NCI-H1048 (cell line): ENCODE measurements around the gene FIG4.
"Not testable (repeated sequence)": the region's sequence is repeated elsewhere in the genome, so short reads cannot be mapped to it uniquely, and the experiment has no call there.

ENCODE experiments used
- DNase-seq: peaks from one replicate; lab custom pipeline; 2025; lab: John Stamatoyannopoulos, UW

Gene FIG4

GRCh38 chr6:109760208-109760607, 69.1 kb downstream of the FIG4 start:
- no peak for DNase-seq

DNA sequence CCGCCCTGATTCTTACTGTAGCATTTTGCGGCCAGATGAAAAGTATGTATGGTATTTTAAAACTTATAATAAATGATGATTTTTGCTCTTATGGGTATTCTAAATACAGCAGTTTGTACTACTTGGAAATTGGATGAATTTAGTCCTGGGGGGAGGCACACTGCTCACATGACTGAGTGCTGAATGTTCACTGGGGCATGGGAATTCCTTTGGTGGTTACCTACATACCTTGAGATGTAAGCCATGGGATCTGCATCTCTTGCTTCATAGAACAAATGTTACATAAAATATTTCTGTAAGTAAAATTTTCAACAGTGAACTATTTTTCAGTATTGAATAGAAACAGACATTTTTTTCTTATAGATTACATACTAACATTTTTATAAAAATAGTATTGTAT, 71.1 kb downstream of the FIG4 start:
- DNase-seq = no peak

GRCh38 chr6:109762769-109763441, 71.8 kb downstream of the FIG4 start:
- no peak for DNase-seq

DNA sequence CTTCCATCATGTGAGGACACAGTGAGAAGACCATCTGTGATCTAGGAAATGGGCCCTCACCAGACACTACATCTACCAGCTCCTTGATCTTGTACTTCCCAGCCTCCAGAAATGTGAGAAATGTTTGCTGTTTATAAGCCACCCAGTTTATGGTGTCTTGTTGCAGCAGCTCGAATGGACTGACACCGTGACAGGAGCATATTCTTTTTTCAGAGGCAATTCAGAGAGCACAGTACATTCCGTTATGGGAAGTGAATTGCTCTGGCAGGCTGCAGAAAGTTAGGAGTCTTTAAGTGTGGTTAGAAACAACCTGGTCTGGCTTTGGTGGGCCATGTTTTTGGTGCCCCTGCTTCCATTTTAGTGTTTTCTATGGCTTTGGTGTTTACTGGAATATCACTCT, 75.1 kb downstream of the FIG4 start:
- DNase-seq = no peak

DNA sequence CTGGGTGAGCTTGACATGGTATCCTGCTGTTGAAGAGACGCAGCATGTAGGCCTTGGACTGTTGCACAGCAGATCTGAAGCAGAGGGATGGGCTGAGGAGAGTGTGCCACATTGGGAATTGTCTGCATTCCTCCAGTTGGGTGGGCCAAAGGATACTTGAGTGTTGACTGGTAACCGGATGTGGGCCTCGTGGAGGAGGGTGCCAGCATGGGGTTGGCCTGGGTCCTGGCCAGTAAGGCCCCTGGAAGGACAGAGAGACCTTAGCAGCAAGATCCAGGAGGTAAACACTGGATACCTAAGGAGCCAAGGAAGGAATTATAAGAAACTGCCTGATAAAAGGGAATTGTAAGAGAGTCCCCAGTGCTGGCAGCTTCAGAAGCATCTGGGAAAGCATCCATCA, 76.9 kb downstream of the FIG4 start:
- DNase-seq = no peak

DNA sequence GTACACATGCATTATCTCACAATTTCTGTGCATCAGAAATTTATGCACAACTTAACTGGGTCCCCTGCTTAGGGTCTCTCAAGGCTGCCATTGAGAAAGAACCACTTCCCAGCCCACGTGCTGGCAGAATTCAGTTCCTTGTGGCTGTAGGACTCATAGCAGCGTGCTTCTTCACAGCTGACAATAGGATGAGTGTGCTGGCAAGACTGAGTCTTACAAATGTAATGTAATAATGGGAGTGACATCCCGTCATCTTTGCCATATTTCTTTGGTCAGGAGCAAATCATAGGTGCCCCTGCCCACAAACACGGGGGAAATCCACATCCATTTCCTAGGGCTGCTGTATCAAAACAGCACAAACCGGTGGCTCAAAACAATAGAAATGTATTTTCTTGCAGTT, 77.4 kb downstream of the FIG4 start:
- DNase-seq = no peak

GRCh38 chr6:109769213-109769612, 78.1 kb downstream of the FIG4 start:
- no peak for DNase-seq

DNA sequence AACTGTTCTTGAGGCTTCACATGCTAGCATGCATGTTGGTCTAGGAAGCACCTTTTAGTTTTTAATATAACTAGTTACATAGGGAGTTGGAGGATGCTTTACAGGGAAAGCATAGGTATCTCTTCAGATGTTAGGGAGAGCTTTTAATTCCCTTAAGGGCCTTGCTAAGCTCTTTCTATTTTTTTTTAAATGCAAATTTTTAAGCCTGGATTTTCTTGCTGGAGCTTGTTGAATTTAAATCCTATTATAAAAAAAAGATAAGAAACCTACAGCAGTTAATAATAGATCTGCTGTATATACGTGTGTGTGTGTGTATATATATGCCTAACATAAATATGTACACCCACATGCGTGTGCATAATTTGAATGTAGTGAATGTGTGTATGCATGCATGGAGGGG, 79.0 kb downstream of the FIG4 start:
- no peak for DNase-seq

- no peak for DNase-seq
Observed at GRCh38 chr6:109770779-109771178, 79.7 kb downstream of the FIG4 start.

DNA sequence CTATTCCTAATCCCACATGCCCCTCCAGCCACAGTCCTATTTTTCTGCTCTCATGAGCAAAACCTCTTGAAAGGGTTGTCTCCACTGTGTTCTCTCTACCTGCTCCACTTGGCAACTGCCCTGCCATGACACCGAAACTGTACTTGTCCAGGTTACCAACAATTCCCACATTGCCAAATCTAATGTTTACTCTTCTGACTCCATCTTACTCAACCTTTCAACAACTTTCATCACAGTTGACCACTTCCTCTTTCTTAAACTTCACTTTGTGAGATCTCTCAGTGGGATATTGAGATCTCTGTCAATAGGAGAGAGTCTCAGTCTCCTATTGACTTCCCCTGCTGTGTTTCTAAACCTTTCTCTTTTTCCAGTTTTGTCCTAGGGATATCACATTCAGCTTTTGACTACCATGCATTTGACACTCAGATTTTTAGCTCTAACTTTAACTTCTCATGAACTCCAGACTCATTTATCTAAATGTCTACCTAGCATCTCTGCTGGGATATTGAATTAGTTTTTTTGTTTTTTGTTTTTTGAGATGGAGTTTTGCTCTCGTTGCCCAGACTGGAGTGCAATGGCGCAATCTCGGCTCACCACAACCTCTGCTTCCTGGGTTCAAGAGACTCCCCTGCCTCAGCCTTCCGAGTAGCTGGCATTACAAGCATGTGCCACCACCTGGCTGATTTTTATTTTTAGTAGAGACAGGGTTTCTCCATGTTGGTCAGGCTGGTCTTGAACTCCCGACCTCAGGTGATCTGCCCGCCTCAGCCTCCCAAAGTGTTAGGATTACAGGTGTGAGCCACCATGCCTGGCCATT, 81.1 kb downstream of the FIG4 start:
- DNase-seq = not testable (repeated sequence)

DNA sequence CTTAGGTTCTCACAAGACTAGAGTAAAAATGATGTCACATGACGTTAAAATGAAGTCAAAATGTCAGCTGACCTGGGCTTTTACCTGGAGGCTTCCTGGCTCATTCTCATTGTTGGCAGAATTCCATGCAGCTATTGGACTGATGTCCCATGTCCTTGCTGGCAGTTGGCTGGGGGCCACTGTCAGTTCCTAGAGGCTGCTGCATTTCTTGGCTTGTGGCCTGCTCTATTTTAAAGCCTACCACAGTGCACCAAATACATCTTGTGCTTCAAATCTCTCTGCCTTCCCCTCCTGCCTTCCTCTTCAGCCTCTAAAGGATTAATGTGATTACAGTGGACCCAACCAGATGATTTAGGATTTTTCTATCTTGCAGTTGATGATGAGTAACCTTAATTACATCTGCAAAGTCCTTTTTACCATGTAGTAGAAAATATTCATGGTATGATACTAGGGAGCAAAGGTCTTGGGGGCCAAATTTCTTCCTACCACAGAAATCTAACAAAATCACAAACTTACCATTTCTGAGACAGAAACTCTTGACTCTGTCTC, 81.9 kb downstream of the FIG4 start:
- no peak for DNase-seq

DNA sequence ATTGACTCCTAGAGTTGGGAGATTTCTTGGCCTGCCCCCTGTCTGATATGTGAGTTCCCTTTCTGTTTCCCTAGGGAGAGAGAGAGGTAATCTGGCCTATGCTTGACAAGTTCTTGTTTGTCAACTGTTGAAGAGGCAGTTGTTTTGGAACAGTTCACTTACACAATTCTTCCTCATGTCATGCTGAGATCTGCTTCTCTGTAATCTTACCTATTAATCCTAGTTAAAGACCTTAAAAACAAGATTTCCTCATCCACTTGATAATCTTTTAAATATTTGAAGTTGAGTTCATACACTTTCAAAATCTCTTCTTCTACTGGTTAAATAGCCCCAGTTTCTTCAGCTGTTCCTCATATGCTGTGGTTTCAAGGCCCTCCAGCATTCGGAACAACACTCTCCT, 89.9 kb downstream of the FIG4 start:
- no peak for DNase-seq

DNA sequence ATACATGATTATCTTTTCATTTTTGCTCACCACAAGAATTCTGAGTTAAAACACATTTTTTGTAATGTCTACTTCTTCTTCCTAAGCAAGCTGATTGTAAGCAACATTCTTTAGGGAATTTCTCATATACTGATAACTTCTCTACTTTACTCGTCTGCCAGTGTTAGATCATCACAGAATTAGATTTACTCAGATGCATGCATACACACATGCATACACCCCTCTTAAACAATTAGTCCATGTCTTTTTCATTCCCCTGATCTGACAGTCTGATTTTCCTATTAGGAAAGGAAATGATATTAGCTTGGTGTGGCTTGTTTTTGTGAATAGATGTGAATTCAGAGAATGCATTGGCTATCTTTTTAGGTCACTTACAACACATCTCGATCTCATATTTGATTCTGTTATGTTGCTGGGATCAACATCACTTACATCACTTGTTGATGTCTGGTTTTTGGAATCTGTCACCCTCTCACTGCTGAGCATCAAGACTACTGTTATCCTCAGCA, 91.4 kb downstream of the FIG4 start:
- no peak for DNase-seq

DNA sequence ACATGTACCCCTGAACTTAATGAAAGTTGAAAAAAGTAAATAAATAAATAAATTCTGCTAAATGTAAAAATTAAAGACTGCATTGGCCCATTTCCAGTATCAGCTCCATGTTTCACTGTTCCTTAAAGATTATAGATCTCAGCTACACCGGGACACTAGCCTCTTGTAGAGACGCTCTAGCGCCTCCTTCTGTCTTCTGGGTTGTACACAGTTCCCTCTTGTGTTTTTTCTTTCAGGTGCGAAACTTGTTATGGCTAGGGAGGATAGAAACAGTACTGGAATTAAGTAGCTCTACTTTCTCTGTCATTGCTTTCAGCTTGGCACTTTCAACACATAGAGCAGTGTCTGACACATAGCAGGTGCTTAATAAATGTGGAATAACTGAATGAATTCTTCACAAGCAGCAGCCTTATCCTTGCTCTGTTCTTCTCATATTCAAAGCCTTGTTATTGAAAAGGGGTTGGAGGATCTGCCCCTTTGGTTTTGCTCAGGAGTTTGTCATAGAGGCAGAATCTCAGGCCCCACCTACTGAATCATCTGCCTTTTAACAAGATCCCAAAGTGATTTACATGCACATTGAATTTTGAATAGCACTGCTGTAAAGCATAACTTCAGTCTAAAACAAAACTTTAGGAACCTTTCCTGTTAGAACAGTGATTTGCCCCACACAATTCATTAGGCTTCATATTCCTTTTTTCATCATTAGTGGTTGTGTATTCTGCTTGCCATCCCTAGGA, 92.3 kb downstream of the FIG4 start:
- no peak for DNase-seq

GRCh38 chr6:109787312-109787711, 96.2 kb downstream of the FIG4 start:
- DNase-seq = no peak

- DNase-seq = no peak
Observed at GRCh38 chr6:109788687-109789086, 97.6 kb downstream of the FIG4 start.

DNA sequence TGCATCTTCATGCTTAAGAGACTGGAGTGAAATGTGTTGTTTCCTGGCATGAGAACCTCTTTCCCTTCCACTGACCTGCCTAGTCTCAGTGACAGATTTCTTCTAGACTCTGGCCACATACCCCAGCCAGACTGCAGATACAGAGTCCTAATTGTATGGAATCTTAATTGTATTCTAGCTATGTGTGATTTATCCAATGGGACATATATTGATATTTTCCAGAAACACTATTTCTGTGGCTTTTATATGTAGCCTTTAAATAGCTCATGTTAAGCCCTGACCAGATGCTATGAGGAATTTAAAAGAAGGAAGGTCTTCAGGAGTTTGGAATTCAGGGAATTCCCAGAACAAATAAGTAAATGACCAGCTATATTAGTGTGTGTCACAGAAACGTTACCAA, 99.0 kb downstream of the FIG4 start:
- DNase-seq = no peak

DNA sequence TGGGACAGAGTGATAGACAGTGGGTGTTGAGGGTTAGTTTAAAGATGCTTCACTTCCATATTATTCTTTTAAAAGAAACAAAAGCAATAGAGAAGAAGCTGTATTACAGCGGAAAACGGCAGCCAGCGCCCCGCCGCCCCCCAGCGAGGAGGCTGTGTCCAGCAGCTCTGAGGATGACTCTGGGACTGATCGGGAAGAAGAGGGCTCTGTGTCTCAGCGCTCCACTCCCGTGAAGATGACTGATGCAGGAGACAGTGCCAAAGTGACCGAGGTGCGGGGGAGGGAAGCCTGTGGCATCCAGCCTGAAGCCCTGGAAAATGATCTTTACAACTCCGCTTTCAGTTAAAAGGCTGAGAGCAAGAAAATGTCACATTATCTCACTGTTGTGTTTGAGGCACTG, 100.2 kb downstream of the FIG4 start:
- DNase-seq = no peak

GRCh38 chr6:109793021-109793420, 101.9 kb downstream of the FIG4 start:
- DNase-seq = no peak

DNA sequence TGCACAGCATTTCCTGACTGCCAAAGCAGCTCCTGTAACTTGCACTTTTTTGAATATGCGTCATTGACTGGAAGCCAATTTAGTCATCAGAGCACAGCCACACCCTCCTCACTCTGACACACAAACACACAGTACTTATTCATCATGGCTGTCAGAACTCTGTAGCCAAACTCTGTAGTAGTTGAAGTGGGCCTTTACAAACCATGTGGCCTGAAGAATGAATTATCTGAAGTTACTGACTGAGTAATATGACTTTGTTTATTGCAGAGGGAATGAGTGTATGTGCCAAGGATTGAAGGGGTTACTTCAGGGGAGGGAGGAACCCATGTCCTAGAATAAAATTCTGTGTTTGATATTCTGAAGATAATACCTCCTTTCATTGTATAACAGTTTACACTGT, 102.7 kb downstream of the FIG4 start:
- DNase-seq = peak; percentile 16

DNA sequence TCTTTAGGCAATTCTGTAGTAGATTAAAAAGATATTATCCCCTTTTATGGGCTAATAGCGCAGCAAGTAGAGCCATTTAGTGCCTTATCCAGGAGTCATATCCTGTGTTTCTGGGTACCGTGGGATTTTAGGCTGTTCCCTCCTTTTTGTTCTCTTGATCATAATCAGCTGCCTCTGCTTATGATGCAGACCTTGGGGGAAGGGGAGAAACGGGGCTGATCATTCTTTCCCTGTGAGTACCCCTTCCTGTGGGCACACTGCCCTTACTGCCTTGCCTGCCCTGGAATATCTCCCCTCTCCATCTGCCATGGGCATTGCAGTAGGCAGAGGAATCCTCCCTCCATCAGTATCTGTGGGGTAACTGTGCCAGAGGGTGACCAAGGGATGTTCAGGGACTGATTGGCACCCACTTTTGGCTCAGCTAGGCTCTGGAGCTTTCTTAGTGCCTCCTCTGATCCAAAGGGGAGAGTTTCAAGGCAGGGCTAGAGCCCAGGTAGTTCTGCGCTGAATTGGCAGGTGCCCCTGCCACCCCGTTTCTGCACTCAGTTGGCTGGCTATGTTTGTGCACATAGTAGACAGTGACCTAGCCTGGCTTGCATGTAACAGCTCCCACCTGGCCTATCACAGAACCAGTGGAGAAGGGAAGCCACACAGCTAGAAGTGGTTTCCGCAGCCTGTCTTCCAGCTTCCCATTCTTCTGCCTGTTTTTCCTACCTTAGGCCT, 103.3 kb downstream of the FIG4 start:
- no peak for DNase-seq
